Neural cell (in vitro differentiated cells): ENCODE data around the gene TSPAN9. TPM values are rescaled to one million over a fixed set of nuclear protein-coding genes. Genes with fewer than 3 reads are reported as not detected.

ENCODE experiments used
- H2AFZ ChIP-seq: fragments of 200-600, 300-800 bp; sonication (generic), shearing (Covaris generic); 2 replicates; pipeline ENCODE4 v1.6.0; 2014; ENCODE audit warnings: low read depth, mild to moderate bottlenecking, antibody characterized with exemption, low read length, moderate library complexity
- H3F3A ChIP-seq: fragments of 200-600 bp; shearing (Covaris generic); 2 replicates; pipeline ENCODE4 v1.6.1; 2016; ENCODE audit warnings: mild to moderate bottlenecking, moderate library complexity, mixed read lengths, antibody characterized with exemption, low read length; ENCODE audit not compliant: insufficient read depth, poor library complexity, severe bottlenecking
- H3K27ac ChIP-seq: fragments of 200-600, 300-800 bp; sonication (generic), shearing (Covaris generic); 2 replicates; pipeline ENCODE4 v1.5.1; 2014; ENCODE audit warnings: mild to moderate bottlenecking, low read length, moderate library complexity
- H3K27me3 ChIP-seq: fragments of 300-800, 200-600 bp; sonication (generic), shearing (Covaris generic); 2 replicates; pipeline ENCODE4 v1.6.0; 2014; ENCODE audit warnings: mild to moderate bottlenecking, low read depth, low read length, moderate library complexity; ENCODE audit not compliant: insufficient read depth
- H3K36me3 ChIP-seq: fragments of 300-800, 200-600 bp; sonication (generic), shearing (Covaris generic); 2 replicates; pipeline ENCODE4 v1.5.1; 2014; ENCODE audit warnings: mild to moderate bottlenecking, antibody characterized with exemption, low read length, moderate library complexity; ENCODE audit not compliant: insufficient read depth
- H3K4me2 ChIP-seq: fragments of 300-800, 200-600 bp; sonication (generic), shearing (Covaris generic); 2 replicates; pipeline ENCODE4 v1.6.0; 2014; ENCODE audit warnings: mild to moderate bottlenecking, low read length
- H3K4me3 ChIP-seq: fragments of 300-800, 200-600 bp; sonication (generic), shearing (Covaris generic); 2 replicates; pipeline ENCODE4 v1.5.1; 2014; ENCODE audit warnings: mild to moderate bottlenecking, low read length, moderate library complexity
- H3K79me2 ChIP-seq: fragments of 200-600 bp; shearing (Covaris generic); replicated peaks from 2 replicates; pipeline ENCODE4 v1.6.0; 2014; ENCODE audit warnings: mild to moderate bottlenecking, low read length, moderate library complexity; ENCODE audit not compliant: insufficient read depth
- H3K9ac ChIP-seq: fragments of 300-800, 200-600 bp; sonication (generic), shearing (Covaris generic); 2 replicates; pipeline ENCODE4 v1.6.1; 2016; ENCODE audit warnings: mild to moderate bottlenecking, low read length, mixed read lengths
- H3K9me2 ChIP-seq: fragments of 200-600 bp; shearing (Covaris generic); 2 replicates; pipeline ENCODE4 v1.6.1; 2016; ENCODE audit warnings: mild to moderate bottlenecking, low read length, mixed read lengths; ENCODE audit not compliant: insufficient read depth
- H3K9me3 ChIP-seq: fragments of 200-600, 300-800 bp; sonication (generic), shearing (Covaris generic); 2 replicates; pipeline ENCODE4 v1.6.1; 2016; ENCODE audit warnings: mild to moderate bottlenecking, mixed run types, low read length, moderate library complexity, mixed read lengths
- H4K20me1 ChIP-seq: fragments of 200-600 bp; shearing (Covaris generic); 2 replicates; pipeline ENCODE4 v1.6.1; 2016; ENCODE audit warnings: mild to moderate bottlenecking, mixed run types; ENCODE audit not compliant: insufficient read depth
- CTCF ChIP-seq: fragments of 450-650 bp; IDR thresholded peaks from 2 replicates; pipeline ENCODE4 v1.5.1; 2014; ENCODE audit warnings: antibody characterized with exemption, mild to moderate bottlenecking, moderate library complexity; ENCODE audit not compliant: poor library complexity, severe bottlenecking
- EP300 ChIP-seq: fragments of 450-650 bp; conservative IDR thresholded peaks from 2 replicates; pipeline ENCODE4 v1.6.1; 2014; ENCODE audit warnings: antibody characterized with exemption, mild to moderate bottlenecking, moderate library complexity; ENCODE audit not compliant: poor library complexity, severe bottlenecking
- EZH2 ChIP-seq: fragments of 200-600, 300-800 bp; shearing (Covaris generic), sonication (generic); IDR thresholded peaks from 2 replicates; pipeline ENCODE4 v1.6.1; 2014; ENCODE audit warnings: antibody characterized with exemption, low read length, borderline replicate concordance, mild to moderate bottlenecking; ENCODE audit not compliant: insufficient read depth, poor library complexity, severe bottlenecking
- MXI1 ChIP-seq: fragments of 450-650 bp; conservative IDR thresholded peaks from 2 replicates; pipeline ENCODE4 v1.6.1; 2014; ENCODE audit warnings: antibody characterized with exemption, mild to moderate bottlenecking; ENCODE audit not compliant: poor library complexity, severe bottlenecking
- POLR2AphosphoS5 ChIP-seq: IDR thresholded peaks from 2 replicates; pipeline ENCODE4 v1.6.1; 2012
- RAD21 ChIP-seq: fragments of 450-650 bp; conservative IDR thresholded peaks from 2 replicates; pipeline ENCODE4 v1.6.1; 2014; ENCODE audit warnings: antibody characterized with exemption, mild to moderate bottlenecking, moderate library complexity
- SMC3 ChIP-seq: fragments of 450-650 bp; conservative IDR thresholded peaks from 2 replicates; pipeline ENCODE4 v1.6.1; 2014; ENCODE audit warnings: antibody characterized with exemption, mild to moderate bottlenecking, moderate library complexity; ENCODE audit not compliant: poor library complexity
- TAF1 ChIP-seq: IDR thresholded peaks from 2 replicates; pipeline ENCODE4 v1.6.1; 2012; ENCODE audit warnings: low read depth
- polyA plus RNA-seq: library from polyadenylated mRNA; depleted of rRNA; stranded (reverse); fragments of >200 nt; gene quantifications from 2 replicates; pipeline ENCODE4 v1.2.3, GENCODE V29; 2014
- TF ChIP-seq, protein P1 (sequence below): IDR thresholded peaks from 2 replicates; pipeline ENCODE4 v1.6.1; 2012; ENCODE audit warnings: borderline replicate concordance

The TSPAN9 gene
- polyA plus RNA-seq, 1 donor from 2014 or later: 11.9 TPM

DNA sequence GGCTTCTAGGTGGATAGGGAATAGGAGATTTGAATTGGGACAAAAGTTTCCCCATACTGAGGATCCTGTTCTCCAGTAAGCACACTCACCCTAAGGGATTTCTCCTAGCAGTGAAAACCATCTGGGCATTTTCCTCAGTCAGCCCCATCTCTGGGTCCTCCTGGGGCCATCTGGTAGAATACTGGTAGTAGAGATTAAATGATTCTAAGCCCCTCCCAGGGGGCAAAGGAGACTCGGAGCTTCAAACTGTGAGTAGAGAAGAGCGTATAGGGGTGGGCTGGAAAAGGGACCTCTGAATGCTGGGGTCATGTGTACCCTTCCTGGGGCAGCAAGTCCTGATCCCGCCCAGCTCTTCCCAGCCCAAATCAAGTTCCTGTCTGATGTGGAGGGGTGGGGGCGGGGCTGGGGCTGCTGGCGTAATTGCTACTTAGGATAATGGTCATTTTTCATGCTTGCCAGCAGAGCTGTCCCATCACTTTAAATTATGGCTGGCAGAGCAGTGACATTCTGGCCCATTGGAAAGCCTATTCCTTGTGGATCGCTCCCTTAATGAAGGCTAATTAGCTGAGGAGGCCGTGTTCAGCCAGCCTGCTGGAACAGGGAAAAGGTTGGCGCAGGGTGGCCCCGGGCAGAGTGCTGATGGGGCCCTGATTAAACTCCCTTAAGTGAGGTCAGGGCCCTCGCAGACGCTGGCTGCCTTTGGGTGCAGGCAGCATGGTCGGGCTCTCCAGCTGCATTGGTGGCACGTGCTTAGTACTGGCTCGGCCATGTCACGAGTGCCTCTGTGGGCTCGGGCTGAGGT is 127.8 kb downstream of the TSPAN9 start:
- Histone ChIP-seq H3K9me3 (no peaks in the 10 kb centered on the region), H3K79me2 (no peaks in the 10 kb centered on the region), H3K36me3 (no peaks in the 10 kb centered on the region)

DNA sequence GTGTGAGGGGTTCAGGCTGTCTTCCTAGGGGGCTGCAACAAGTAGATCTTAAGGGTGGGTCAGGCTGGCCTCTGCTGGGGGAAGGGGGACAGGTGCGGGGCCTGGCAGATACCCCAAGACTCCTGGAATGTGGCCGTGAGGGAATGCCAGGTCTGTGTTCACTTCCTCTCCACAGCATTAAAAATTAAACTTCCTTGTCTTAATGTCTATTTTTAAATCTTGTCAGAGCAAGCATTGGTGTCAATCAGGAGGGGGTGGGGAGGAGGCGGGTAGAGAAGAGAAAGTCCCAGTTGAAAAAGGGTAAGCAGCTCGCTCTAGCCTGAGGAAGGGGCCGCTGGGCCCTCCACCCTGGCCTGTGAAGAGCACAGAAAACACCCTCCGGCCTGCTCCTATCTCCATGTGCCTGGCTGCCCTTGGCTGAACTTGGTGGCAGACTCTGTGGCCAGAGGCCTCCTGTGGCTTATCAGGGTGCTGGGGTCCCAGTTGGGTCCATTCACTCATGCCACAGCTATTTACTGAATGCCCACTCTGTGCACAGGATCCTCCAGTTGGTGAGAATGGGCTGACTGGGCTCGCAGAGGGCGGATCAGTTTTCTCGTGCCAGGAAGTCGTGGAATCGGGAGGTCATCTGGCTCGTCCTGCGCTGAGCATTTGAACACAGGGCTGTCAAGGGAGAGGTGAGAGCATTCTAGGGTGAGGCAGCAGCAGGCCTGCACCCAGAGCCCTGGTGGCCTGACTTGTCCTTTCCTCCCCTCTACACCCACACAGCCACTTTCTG is 128.8 kb downstream of the TSPAN9 start:
- Histone ChIP-seq H3K9me3 (no peaks in the 10 kb centered on the region), H3K4me3 (peak overlapping the region; percentile 10), H3K4me2 (no peak overlapping the region), H3F3A (no peaks in the 10 kb centered on the region), H3K79me2 (no peaks in the 10 kb centered on the region), H3K27ac (no peak overlapping the region), H3K36me3 (no peaks in the 10 kb centered on the region), H2AFZ (no peak overlapping the region), H4K20me1 (no peaks in the 10 kb centered on the region), H3K27me3 (peaks cover 17% of the 10 kb centered on the region), H3K9me2 (no peaks in the 10 kb centered on the region), H3K9ac (no peak overlapping the region)
- TF ChIP-seq TAF1 (no peak), EZH2 (no peak), MXI1 (no peak), RAD21 (no peak), POLR2AphosphoS5 (no peak), EP300 (no peak), SMC3 (no peak)
- TF ChIP-seq, protein P1, sequence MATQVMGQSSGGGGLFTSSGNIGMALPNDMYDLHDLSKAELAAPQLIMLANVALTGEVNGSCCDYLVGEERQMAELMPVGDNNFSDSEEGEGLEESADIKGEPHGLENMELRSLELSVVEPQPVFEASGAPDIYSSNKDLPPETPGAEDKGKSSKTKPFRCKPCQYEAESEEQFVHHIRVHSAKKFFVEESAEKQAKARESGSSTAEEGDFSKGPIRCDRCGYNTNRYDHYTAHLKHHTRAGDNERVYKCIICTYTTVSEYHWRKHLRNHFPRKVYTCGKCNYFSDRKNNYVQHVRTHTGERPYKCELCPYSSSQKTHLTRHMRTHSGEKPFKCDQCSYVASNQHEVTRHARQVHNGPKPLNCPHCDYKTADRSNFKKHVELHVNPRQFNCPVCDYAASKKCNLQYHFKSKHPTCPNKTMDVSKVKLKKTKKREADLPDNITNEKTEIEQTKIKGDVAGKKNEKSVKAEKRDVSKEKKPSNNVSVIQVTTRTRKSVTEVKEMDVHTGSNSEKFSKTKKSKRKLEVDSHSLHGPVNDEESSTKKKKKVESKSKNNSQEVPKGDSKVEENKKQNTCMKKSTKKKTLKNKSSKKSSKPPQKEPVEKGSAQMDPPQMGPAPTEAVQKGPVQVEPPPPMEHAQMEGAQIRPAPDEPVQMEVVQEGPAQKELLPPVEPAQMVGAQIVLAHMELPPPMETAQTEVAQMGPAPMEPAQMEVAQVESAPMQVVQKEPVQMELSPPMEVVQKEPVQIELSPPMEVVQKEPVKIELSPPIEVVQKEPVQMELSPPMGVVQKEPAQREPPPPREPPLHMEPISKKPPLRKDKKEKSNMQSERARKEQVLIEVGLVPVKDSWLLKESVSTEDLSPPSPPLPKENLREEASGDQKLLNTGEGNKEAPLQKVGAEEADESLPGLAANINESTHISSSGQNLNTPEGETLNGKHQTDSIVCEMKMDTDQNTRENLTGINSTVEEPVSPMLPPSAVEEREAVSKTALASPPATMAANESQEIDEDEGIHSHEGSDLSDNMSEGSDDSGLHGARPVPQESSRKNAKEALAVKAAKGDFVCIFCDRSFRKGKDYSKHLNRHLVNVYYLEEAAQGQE: no peak

More for the DNA sequence above, 127.8 kb downstream of the TSPAN9 start:
- Histone ChIP-seq H3K27me3 (peaks cover 21% of the 10 kb centered on the region), H3K27ac (no peak overlapping the region), H3K4me3 (peak overlapping the region; percentile 10), H3K4me2 (no peak overlapping the region), H2AFZ (no peak overlapping the region), H3F3A (no peaks in the 10 kb centered on the region), H3K9me2 (no peaks in the 10 kb centered on the region), H4K20me1 (no peaks in the 10 kb centered on the region), H3K9ac (no peak overlapping the region)
- no peak for TF ChIP-seq POLR2AphosphoS5
- no peak for TF ChIP-seq MXI1
- no peak for TF ChIP-seq TAF1
- TF ChIP-seq, protein P1: no peak
- TF ChIP-seq EP300: no peak
- no peak for TF ChIP-seq EZH2
- TF ChIP-seq CTCF: no peak
